H9 (cell line): ENCODE measurements around the gene GPRIN1. TPM values are rescaled to one million over a fixed set of nuclear protein-coding genes. Genes with fewer than 3 reads are reported as not detected.

Experiments used
- DNase-seq: peaks from one replicate; pipeline ENCODE4 v3.0.0-alpha.2; 2017
- H2AFZ ChIP-seq: one replicate; pipeline ENCODE4 v1.6.1; 2013; ENCODE audit warnings: mild to moderate bottlenecking, low read length, control low read depth, moderate library complexity
- H2AK5ac ChIP-seq: 2 replicates; pipeline ENCODE4 v1.6.1; 2013; ENCODE audit warnings: low read length, control low read depth, mixed read lengths; ENCODE audit not compliant: insufficient read length
- H2BK120ac ChIP-seq: one replicate; pipeline ENCODE4 v1.6.1; 2013; ENCODE audit warnings: low read depth, mild to moderate bottlenecking, low read length, control low read depth, inconsistent platforms; ENCODE audit not compliant: poor library complexity, severe bottlenecking
- H2BK12ac ChIP-seq: 2 replicates; pipeline ENCODE4 v1.6.1; 2013; ENCODE audit warnings: low read length, control low read depth, mixed read lengths, low read depth; ENCODE audit not compliant: insufficient read length
- H2BK15ac ChIP-seq: 2 replicates; pipeline ENCODE4 v1.6.1; 2013; ENCODE audit warnings: low read depth, low read length, control low read depth
- H2BK20ac ChIP-seq: one replicate; pipeline ENCODE4 v1.6.1; 2013; ENCODE audit warnings: low read depth, mild to moderate bottlenecking, low read length, control low read depth, inconsistent platforms; ENCODE audit not compliant: poor library complexity, severe bottlenecking
- H2BK5ac ChIP-seq: 2 replicates; pipeline ENCODE4 v1.6.1; 2013; ENCODE audit warnings: low read length, control low read depth, mixed read lengths; ENCODE audit not compliant: insufficient read length
- H3K14ac ChIP-seq: 2 replicates; pipeline ENCODE4 v1.6.1; 2013; ENCODE audit warnings: low read length, control low read depth; ENCODE audit not compliant: insufficient read depth
- H3K18ac ChIP-seq: 2 replicates; pipeline ENCODE4 v1.6.1; 2013; ENCODE audit warnings: low read depth, mild to moderate bottlenecking, mixed read lengths, low read length, control low read depth; ENCODE audit not compliant: insufficient read length
- H3K23ac ChIP-seq: 2 replicates; pipeline ENCODE4 v1.6.1; 2013; ENCODE audit warnings: low read length, control low read depth, mixed read lengths, low read depth; ENCODE audit not compliant: insufficient read length
- H3K23me2 ChIP-seq: 2 replicates; pipeline ENCODE4 v1.6.1; 2013; ENCODE audit warnings: low read depth, mild to moderate bottlenecking, mixed read lengths, low read length, control low read depth; ENCODE audit not compliant: insufficient read length, poor library complexity, severe bottlenecking
- H3K27ac ChIP-seq: 2 replicates; pipeline ENCODE4 v1.5.1; 2013; ENCODE audit warnings: low read length, control low read depth, mixed read lengths, low read depth; ENCODE audit not compliant: insufficient read length
- H3K27me3 ChIP-seq: 2 replicates; pipeline ENCODE4 v1.6.1; 2013; ENCODE audit warnings: low read length, control low read depth, inconsistent platforms; ENCODE audit not compliant: insufficient read depth
- H3K4ac ChIP-seq: 2 replicates; pipeline ENCODE4 v1.6.1; 2013; ENCODE audit warnings: low read depth, mild to moderate bottlenecking, control low read depth, inconsistent platforms, low read length, moderate library complexity
- H3K4me1 ChIP-seq: 2 replicates; pipeline ENCODE4 v1.6.1; 2013; ENCODE audit warnings: low read length, control low read depth, inconsistent platforms; ENCODE audit not compliant: insufficient read depth
- H3K4me2 ChIP-seq: 2 replicates; pipeline ENCODE4 v1.6.1; 2013; ENCODE audit warnings: low read length, control low read depth, mixed read lengths; ENCODE audit not compliant: insufficient read length, insufficient read depth
- H3K56ac ChIP-seq: 2 replicates; pipeline ENCODE4 v1.6.1; 2013; ENCODE audit warnings: low read depth, mild to moderate bottlenecking, mixed read lengths, low read length, control low read depth; ENCODE audit not compliant: insufficient read length
- H3K79me1 ChIP-seq: 2 replicates; pipeline ENCODE4 v1.6.1; 2013; ENCODE audit warnings: low read depth, mild to moderate bottlenecking, moderate library complexity, low read length, control low read depth, inconsistent platforms; ENCODE audit not compliant: insufficient read depth, poor library complexity, severe bottlenecking
- H3K79me2 ChIP-seq: 2 replicates; pipeline ENCODE4 v1.6.1; 2013; ENCODE audit warnings: low read length, control low read depth, inconsistent platforms; ENCODE audit not compliant: insufficient read depth
- H3K9ac ChIP-seq: 2 replicates; pipeline ENCODE4 v1.6.1; 2013; ENCODE audit warnings: low read length, control low read depth, mixed read lengths; ENCODE audit not compliant: insufficient read length; ENCODE audit errors: extremely low read depth
- H3K9me3 ChIP-seq: one replicate; pipeline ENCODE4 v1.6.1; 2013; ENCODE audit warnings: low read depth, low read length, inconsistent platforms; ENCODE audit not compliant: control insufficient read depth
- H3T11ph ChIP-seq: one replicate; pipeline ENCODE4 v1.6.1; 2013; ENCODE audit warnings: mild to moderate bottlenecking, low read length, control low read depth, inconsistent platforms
- H4K20me1 ChIP-seq: one replicate; pipeline ENCODE4 v1.6.1; 2013; ENCODE audit not compliant: control insufficient read depth, insufficient read length, insufficient read depth
- H4K5ac ChIP-seq: 2 replicates; pipeline ENCODE4 v1.6.1; 2013; ENCODE audit warnings: low read depth, mild to moderate bottlenecking, mixed read lengths, low read length, control low read depth; ENCODE audit not compliant: insufficient read length
- H4K8ac ChIP-seq: replicated peaks from 2 replicates; pipeline ENCODE4 v1.6.1; 2013; ENCODE audit warnings: low read length, control low read depth, mixed read lengths, low read depth; ENCODE audit not compliant: insufficient read length
- H4K91ac ChIP-seq: 2 replicates; pipeline ENCODE4 v1.6.1; 2013; ENCODE audit warnings: low read depth, mild to moderate bottlenecking, moderate library complexity, mixed read lengths, low read length, control low read depth; ENCODE audit not compliant: insufficient read length
- H3K27ac Mint-ChIP-seq, 3 experiments: 2 replicates in 2 of 3; 3 replicates in 1 of 3; pipeline ENCODE4 v1.8.0; 2020 to 2021; ENCODE audit warnings: mixed read lengths in 3 of 3, mild to moderate bottlenecking in 1 of 3, moderate library complexity in 1 of 3
- H3K27me3 Mint-ChIP-seq: 2 replicates; pipeline ENCODE4 v1.8.0; 2021; ENCODE audit warnings: low read depth, mild to moderate bottlenecking, moderate library complexity, mixed read lengths
- H3K36me3 Mint-ChIP-seq, 3 experiments: 2 replicates in 2 of 3; 3 replicates in 1 of 3; pipeline ENCODE4 v1.8.0; 2020 to 2021; ENCODE audit warnings: low read depth in 3 of 3, mixed read lengths in 3 of 3; ENCODE audit not compliant: insufficient read depth in 1 of 3
- H3K4me1 Mint-ChIP-seq, 2 experiments: 2 replicates each; pipeline ENCODE4 v1.8.0; 2020; ENCODE audit warnings: mixed read lengths in 2 of 2
- H3K4me3 Mint-ChIP-seq, 2 experiments: 2 replicates in 1 of 2; 3 replicates in 1 of 2; pipeline ENCODE4 v1.8.0; 2020 to 2021; ENCODE audit warnings: mild to moderate bottlenecking in 2 of 2, mixed read lengths in 2 of 2, moderate library complexity in 1 of 2
- H3K9me3 Mint-ChIP-seq, 2 experiments: 2 replicates in 1 of 2; 3 replicates in 1 of 2; pipeline ENCODE4 v1.8.0; 2020; ENCODE audit warnings: mild to moderate bottlenecking in 2 of 2, mixed read lengths in 2 of 2, moderate library complexity in 1 of 2
- CTCF ChIP-seq: fragments of 200-600 bp; sonication (generic); conservative IDR thresholded peaks from 3 replicates; pipeline ENCODE4 v1.8.0; 2021; ENCODE audit warnings: antibody characterized with exemption, mild to moderate bottlenecking
- WGBS: extraction: QIAGEN DNeasy Blood & Tissue Kit; methylation state at CpG from one replicate; pipeline ENCODE4 v1.1.7; 2013; ENCODE audit warnings: missing lambda C conversion rate, low lambda C conversion rate, mixed read lengths; ENCODE audit not compliant: insufficient read length; ENCODE audit errors: extremely low coverage; 5-methylcytosine and 5-hydroxymethylcytosine counted together
- total RNA-seq: library from RNA; stranded (reverse); gene quantifications from 2 replicates; pipeline ENCODE4 v1.2.1, GENCODE V29; 2021

The GPRIN1 gene
- total RNA-seq, 1 experiment from 2014 or later, result 10.8 TPM

GRCh38 chr5:176639981-176640380 is 30.0 kb upstream of the GPRIN1 start:
- Mint-ChIP-seq H3K4me1 (peaks cover 46 to 65% of the 10 kb centered on the region in 2 experiments), H3K36me3 (peaks cover 0 to 4% (median 2%) of the 10 kb centered on the region in 3 experiments; a peak in 4 of 7 replicates), H3K4me3 (no peak overlapping the region), H3K27ac (no peak overlapping the region), H3K9me3 (peaks cover 0 to 8% of the 10 kb centered on the region in 2 experiments; a peak in 3 of 5 replicates), H3K27me3 (peaks cover 21% of the 10 kb centered on the region)
- Histone ChIP-seq H4K20me1 (no peaks in the 10 kb centered on the region), H2BK15ac (no peak overlapping the region), H3K18ac (no peak overlapping the region), H4K8ac (no peak overlapping the region), H3K79me2 (no peaks in the 10 kb centered on the region), H2BK12ac (no peak overlapping the region), H2BK120ac (no peak overlapping the region), H3K14ac (no peak overlapping the region), H3K27ac (no peak overlapping the region), H3T11ph (no peak overlapping the region), H2BK20ac (no peak overlapping the region), H3K4ac (no peak overlapping the region), H2AK5ac (no peak overlapping the region), H3K4me2 (no peak overlapping the region), H3K9me3 (no peaks in the 10 kb centered on the region), H4K91ac (no peak overlapping the region), H3K27me3 (no peaks in the 10 kb centered on the region), H2AFZ (no peak overlapping the region), H3K23me2 (no peaks in the 10 kb centered on the region), H4K5ac (no peak overlapping the region), H3K56ac (no peak overlapping the region), H3K79me1 (no peaks in the 10 kb centered on the region), H2BK5ac (no peak overlapping the region), H3K4me1 (no peaks in the 10 kb centered on the region; the same call in 1 of the 2 replicates), H3K23ac (no peak overlapping the region), H3K9ac (no peak overlapping the region)
- WGBS, result no CpG with 5 or more reads among the region's 4 CpGs
- no peak for DNase-seq
- TF ChIP-seq CTCF, result no peak
